HG02938 (cell line): ENCODE results near the gene PITPNC1.
"Not testable (repeated sequence)": the region's sequence is repeated elsewhere in the genome, so short reads cannot be mapped to it uniquely, and the experiment has no call there.

Source experiments
- ATAC-seq: cut with Tn5 transposase; IDR thresholded peaks from one replicate; pipeline ENCODE4 v1.9.1; 2021; ENCODE audit warnings: mild to moderate bottlenecking, moderate library complexity; ENCODE audit not compliant: unreplicated experiment

Gene PITPNC1

GRCh38 chr17:67606896-67607604 is 230.0 kb downstream of the PITPNC1 start:
- no peak for ATAC-seq

GRCh38 chr17:67610061-67610460 is 233.0 kb downstream of the PITPNC1 start:
- ATAC-seq: no peak

GRCh38 chr17:67613961-67614360 is 236.9 kb downstream of the PITPNC1 start:
- no peak for ATAC-seq

- ATAC-seq: no peak
Observed at GRCh38 chr17:67615011-67615561, 238.0 kb downstream of the PITPNC1 start.

- no peak for ATAC-seq
Observed at GRCh38 chr17:67615736-67616135, 238.7 kb downstream of the PITPNC1 start.

GRCh38 chr17:67617304-67617899 is 240.3 kb downstream of the PITPNC1 start:
- ATAC-seq: no peak

GRCh38 chr17:67619555-67619954 is 242.5 kb downstream of the PITPNC1 start:
- no peak for ATAC-seq

GRCh38 chr17:67620088-67620487 is 243.0 kb downstream of the PITPNC1 start:
- ATAC-seq: no peak

GRCh38 chr17:67620636-67621035 is 243.6 kb downstream of the PITPNC1 start:
- ATAC-seq: no peak

- no peak for ATAC-seq
Observed at GRCh38 chr17:67623767-67624166, 246.7 kb downstream of the PITPNC1 start.

- no peak for ATAC-seq
Observed at GRCh38 chr17:67624886-67625656, 248.0 kb downstream of the PITPNC1 start.

- ATAC-seq: no peak
Observed at GRCh38 chr17:67625971-67626370, 248.9 kb downstream of the PITPNC1 start.

GRCh38 chr17:67628580-67629013 is 251.5 kb downstream of the PITPNC1 start:
- no peak for ATAC-seq

- ATAC-seq: no peak
Observed at GRCh38 chr17:67629971-67630320, 252.9 kb downstream of the PITPNC1 start.

GRCh38 chr17:67630836-67631235 is 253.8 kb downstream of the PITPNC1 start:
- not testable (repeated sequence) for ATAC-seq

GRCh38 chr17:67632141-67632540 is 255.1 kb downstream of the PITPNC1 start:
- no peak for ATAC-seq

- no peak for ATAC-seq
Observed at GRCh38 chr17:67633751-67634211, 256.7 kb downstream of the PITPNC1 start.

GRCh38 chr17:67635681-67636080 is 258.6 kb downstream of the PITPNC1 start:
- no peak for ATAC-seq

GRCh38 chr17:67636312-67636711 is 259.2 kb downstream of the PITPNC1 start:
- ATAC-seq: no peak

GRCh38 chr17:67636834-67637520 is 259.9 kb downstream of the PITPNC1 start:
- ATAC-seq: no peak
